HG02852 (cell line): ENCODE data around the gene MAF.

Experiments used
- ATAC-seq: cut with Tn5 transposase; IDR thresholded peaks from one replicate; pipeline ENCODE4 v1.9.1; 2021; ENCODE audit warnings: mild to moderate bottlenecking, moderate library complexity; ENCODE audit not compliant: unreplicated experiment

MAF gene

DNA sequence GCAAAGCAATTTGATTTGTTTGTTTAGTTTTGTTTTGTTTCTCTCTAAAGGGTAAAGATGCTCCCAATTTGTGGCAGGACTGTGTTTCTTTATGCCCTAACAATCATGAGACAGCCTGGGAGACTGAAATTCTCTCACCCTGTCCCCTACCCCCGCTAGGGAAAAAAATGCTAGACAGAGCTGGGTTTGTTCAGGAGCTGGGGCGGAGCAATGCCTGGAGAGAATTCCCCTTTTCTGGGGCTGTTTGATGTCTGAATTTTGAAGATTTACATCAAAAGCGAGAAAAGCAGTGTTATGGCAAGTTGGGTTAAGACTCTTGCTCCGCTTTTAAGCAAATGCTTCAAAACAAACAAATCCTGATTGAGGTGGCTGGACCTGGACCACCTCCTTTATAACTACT lies 8.4 kb downstream of the MAF start:
- ATAC-seq: no peak

DNA sequence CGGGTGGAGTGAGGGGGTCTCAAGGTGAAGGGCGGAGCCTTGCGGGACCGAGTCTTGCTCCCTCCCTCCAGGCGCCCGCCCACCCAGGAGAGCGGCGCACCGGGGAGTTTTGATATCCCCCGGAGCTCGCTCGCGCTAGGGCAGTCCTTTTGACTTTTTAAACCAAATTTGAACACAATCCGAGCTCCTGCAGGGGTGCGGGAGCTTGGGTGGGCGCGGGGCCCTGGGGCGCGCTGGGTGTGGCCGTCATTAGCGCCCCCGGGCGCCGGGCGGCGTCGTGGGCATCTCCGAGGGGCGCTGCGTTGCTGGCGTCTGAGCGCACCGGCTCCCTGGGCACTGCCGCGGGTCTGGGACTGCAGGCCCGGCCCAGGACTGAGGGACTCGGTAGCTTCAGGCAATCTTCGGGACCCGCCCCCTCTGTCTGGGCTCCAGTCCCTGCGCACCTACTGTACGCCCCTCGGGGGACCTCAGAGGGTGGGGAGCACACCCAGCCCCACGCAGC lies 10.9 kb downstream of the MAF start:
- ATAC-seq: no peak

GRCh38 chr16:79587897-79588296 lies 12.6 kb downstream of the MAF start:
- no peak for ATAC-seq

DNA sequence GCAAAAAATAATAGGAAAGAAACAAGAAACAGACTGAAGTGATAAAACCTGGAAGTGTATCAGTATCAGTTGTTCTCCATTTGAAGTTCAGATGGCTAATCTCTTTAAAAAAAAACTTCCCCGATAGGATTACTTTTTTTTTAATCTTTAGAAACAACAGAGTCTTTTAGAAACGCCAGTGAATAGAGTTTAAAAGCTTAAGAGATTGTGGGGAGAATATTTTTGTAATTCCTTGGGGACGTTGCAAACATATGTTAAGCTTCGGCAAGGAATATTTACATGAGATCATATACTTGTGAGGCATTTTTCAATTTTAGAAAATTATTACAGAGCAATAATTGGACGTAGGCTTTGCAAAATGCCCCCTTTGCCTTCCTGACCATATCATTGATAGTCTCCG lies 13.2 kb downstream of the MAF start:
- ATAC-seq: no peak

- ATAC-seq: no peak
Observed at GRCh38 chr16:79582789-79583188, 17.7 kb downstream of the MAF start.

DNA sequence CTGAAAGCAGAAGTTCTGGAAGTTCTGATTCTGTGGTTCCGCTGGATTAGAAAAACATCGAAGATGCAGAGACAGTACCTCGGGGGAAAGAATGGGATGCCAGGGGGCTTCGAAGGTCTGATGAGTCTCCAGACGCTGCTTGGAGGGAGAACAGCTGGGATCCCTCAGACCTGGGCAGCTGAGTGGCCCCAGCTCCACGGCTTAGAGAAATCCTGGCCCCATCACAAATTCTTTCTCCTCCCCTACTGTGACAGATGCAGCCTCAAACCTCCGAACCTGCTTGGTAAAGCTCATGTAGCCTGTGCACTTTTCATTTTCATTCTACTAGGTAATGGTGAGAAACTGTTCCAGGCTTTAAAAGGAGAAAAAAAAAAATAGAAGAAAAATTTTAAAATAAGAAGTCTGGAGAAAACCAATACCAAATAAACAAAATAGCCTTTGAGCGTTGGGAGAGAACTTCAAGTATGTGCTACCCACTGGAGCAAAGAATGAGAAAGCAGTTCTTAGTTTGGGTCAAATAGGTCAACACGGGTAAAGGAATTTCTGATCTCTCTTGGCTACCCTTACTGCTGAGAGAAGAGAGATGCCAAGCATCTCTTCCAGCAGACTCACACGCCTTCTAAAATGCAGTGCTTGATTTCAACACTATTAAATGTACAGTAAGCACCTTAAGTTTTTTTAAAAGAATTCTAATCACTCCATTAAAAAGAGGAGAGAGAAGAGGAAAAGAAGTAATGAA lies 19.9 kb downstream of the MAF start:
- ATAC-seq: no peak

DNA sequence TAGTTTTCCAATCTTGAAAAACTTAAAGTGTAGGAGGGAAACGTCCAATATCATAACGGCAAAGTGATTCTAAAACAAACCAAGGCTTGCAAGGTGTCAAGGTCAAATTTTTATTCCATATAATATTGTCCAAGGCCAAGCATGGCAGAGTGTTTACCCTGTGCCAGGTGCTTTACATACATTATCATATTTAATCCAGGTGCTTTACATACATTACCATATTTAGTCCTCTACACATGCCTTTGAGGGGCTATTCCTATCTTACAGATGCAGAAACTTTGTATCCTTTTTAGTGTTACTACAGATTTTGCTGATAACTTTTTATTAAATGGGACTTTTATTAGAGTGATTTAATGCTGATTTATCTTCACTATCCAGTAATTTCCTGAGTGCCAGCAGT lies 23.9 kb downstream of the MAF start:
- ATAC-seq: no peak

- no peak for ATAC-seq
Observed at GRCh38 chr16:79573884-79574283, 26.7 kb downstream of the MAF start.

DNA sequence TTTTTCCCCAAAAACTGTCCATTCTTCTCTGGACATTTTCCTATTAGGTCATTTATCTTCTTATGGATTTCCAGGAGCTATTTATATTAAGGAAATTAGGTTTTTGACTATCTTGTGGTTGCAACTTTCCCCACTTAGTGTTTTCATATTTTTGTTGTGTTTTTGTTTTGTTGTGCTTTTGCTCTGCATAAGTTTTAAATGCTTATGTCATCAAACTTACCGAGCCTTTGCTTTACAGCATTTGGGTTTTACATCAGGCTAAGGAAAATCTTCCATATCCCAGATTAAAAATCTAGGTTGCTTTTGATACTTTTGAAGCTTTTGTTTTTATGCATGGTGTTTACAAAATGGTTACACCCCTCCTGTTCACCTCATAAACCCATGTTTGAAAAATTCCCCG lies 27.5 kb downstream of the MAF start:
- no peak for ATAC-seq

DNA sequence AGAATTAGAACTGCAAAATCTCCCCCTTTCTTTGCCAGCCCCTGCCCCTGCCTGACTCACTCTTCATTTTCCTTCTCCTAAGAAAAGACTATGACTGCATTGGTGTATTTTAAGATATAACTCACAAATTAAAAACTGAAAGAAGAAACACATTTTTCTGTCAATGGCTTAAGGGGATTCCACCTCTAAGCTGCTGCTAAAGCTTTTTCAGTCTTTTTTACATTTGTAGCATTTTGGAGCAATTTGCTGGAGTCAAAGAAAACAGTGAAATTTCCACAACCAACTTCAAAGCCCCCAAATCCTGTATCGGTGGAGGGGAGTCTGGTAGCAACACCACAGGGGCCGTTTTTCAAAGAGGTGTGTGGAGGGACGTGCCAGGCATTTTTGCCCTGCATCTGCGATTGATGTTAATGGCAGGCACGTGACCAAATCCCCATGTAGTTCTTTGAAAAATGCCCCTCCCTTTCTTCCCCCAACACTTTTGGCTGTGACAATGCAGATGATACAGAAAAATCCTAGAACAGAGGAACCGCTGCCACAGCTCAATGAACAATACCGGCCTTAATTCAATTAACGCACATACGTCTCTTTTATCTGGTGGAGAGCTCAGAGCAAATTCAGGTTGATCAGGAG lies 28.5 kb downstream of the MAF start:
- ATAC-seq: no peak

GRCh38 chr16:79571065-79571902 lies 29.3 kb downstream of the MAF start:
- ATAC-seq: no peak

DNA sequence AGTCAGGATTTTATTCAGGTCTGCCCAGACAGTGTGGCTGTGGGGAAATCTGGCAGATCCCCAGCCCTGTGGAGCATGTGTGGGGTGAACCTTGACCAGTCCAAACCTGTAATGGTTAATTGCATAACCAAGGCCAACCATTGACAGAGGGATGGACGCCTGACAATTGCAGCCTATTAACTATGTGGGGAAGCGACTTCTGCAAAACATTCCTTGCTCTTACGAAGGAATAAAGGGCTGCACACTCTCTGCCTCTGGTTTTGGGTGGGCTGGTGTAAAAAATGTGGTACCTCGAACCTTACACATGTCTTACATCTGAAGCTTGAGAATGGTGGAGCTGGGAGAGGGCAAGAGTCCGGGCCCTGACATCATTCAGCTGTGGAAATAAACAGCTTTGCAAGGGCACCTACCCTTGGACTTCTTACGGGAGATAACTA lies 35.8 kb downstream of the MAF start:
- ATAC-seq: no peak

GRCh38 chr16:79563921-79564320 lies 36.6 kb downstream of the MAF start:
- no peak for ATAC-seq

DNA sequence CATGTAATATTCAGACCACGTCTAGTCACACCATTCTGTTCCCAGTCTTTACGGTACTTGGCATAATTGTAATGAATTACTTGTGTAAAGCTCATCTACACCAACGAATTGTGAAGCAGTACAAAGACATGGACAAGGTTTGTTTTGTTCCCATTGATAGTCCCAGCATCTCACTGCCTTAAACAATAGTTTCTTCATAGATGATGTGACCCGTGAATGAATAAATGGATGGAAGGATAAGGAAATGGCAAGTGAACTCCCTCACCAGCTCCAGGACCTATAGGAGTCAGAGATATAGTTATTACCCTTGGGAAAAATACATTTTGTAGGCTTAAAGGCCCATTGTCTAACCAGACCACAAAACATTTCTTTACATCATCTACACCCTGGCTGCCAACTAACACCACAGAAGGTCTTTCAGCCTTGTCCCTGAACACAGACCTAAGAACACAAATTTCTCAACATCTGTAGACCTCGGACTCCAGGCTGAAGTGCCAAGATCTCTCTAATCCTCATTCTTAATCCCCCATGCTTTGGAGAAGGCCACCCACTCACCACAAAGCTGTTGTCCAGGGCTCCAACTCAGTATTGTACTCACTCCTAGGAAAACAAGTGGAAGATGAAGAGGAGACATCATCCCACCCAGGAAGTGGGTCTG lies 38.2 kb downstream of the MAF start:
- ATAC-seq: no peak

DNA sequence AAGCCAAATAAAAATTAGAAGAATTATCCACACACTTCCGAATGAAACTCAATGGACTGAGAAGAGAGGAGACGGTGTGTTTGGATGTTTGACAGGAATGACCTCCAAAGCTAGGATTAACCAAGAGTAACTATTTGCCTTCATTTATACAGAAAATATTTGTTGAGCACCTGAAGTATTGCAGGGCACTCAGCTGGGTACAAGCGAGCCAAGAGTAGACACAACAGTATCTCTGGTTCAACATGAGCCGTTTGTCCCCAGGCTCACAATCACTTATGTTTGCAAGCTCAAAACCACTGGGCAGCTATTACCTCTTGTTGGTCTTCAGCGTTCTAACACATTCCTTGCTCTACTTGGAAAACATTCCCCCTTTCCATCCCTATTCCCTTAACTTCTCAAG lies 38.8 kb downstream of the MAF start:
- no peak for ATAC-seq

DNA sequence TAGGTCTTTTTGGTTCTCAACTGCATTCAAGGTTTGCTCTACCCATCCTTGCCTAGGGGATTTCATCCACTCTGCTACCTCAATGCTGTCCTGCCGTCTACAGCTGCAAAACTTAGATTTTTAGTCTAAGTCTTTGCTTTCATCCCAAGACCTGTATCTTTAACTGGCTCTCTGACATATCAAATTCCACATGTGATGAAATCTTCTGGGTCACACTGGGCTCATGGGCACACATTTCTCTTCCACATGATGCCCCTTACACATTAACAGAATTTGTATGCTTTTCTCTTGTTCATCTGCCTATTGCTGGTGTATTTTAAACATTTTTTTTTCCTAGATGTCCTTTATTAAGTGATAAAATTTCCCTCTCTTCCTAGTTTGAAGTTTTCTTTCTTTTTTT lies 39.6 kb downstream of the MAF start:
- ATAC-seq: no peak

GRCh38 chr16:79560318-79560717 lies 40.2 kb downstream of the MAF start:
- no peak for ATAC-seq

GRCh38 chr16:79559532-79559931 lies 41.0 kb downstream of the MAF start:
- ATAC-seq: no peak

GRCh38 chr16:79557421-79557820 lies 43.1 kb downstream of the MAF start:
- no peak for ATAC-seq

- no peak for ATAC-seq
Observed at GRCh38 chr16:79554912-79555311, 45.6 kb downstream of the MAF start.

- ATAC-seq: no peak
Observed at GRCh38 chr16:79550373-79550772, 50.2 kb downstream of the MAF start.
